ENCODE results near the gene PCYT2.

- TF ChIP-seq POLR2AphosphoS5 (IDR thresholded peaks at IDR 0.05) (peak in 1 of 3 donors; percentile 72), CTCF (IDR thresholded peaks at IDR 0.05) (no peak), POLR2A (IDR thresholded peaks at IDR 0.05) (peak; percentile 85 to 86), EP300 (IDR thresholded peaks at IDR 0.05) (no peak)
Observed at GRCh38 chr17:81859906-81860755, 51.1 kb downstream of the PCYT2 start, which contains the start of gene P4HB.
